Measurements from ENCODE around the gene PDE6G. TPM values are rescaled to one million over a fixed set of nuclear protein-coding genes. Genes with fewer than 3 reads are reported as not detected.

Gene PDE6G
- total and polyA plus RNA-seq, 2 of the 13 experiments (the other 11 are each of a cell fraction or from before 2014, with no cell fraction given), result 1.4 to 6.7 TPM

DNA sequence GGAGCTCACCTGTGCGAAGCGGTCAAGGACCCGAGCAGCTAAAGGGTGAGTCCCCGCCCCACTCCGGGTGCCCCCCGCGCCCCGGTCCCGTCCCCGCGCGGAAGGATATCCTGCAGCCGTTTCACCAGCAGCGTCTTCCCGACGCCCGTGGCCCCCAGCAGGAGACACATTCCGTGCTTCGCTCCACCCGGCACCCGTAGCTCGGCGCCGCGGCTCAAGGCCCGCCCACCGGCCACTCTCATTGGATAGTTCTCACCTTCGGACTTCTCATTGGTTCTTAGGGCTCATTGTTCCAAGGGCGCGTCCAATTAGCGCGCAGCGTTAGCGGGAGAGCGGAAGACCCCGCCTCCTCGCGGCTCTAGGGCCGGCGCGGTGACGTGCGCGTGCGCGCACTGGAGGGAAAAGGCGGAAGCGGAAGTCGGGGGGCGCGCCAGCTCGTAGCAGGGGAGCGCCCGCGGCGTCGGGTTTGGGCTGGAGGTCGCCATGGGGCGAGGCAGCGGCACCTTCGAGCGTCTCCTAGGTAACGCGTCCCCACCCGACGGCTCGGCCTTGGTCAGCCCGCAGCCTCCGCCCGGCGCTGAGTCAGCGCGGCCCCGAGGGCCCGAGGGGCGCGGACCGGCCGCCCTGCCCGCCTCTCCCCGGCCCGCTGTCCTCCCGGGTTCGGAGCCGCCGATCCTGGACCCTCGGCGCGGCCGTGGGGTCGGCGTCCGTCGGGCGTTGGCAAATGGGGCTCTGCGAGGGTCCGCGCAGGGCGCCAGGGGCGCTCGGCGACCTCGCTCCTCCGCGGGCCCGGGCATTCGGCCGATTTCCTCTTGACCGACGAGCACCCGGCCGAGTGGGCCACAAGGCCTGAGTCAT is 27.5 kb upstream of the PDE6G start, which contains the start of the genes ARL16 and HGS (continued):
- peak; percentile 90 for TF ChIP-seq ZNF142 (CRISPR knock-in tag; IDR thresholded peaks at IDR 0.05)
- no peak for TF ChIP-seq SMYD3 (CRISPR knock-in tag; IDR thresholded peaks at IDR 0.05)
- TF ChIP-seq REXO4 (CRISPR knock-in tag; IDR thresholded peaks at IDR 0.05; ENCODE audit: borderline replicate concordance), result no peak
- TF ChIP-seq TGIF2 (CRISPR knock-in tag; IDR thresholded peaks at IDR 0.05), result peak; percentile 74
- no peak; the same call in 1 of the 2 replicates for TF ChIP-seq TMF1 (CRISPR knock-in tag; IDR thresholded peaks at IDR 0.05; ENCODE audit: low read depth)
- TF ChIP-seq ZZZ3 (CRISPR knock-in tag; IDR thresholded peaks at IDR 0.05; ENCODE audit: borderline replicate concordance), result peak; percentile 68
- no peak for TF ChIP-seq BHLHE40 (IDR thresholded peaks at IDR 0.05; ENCODE audit: low read length)
- TF ChIP-seq HMGXB4 (CRISPR knock-in tag; IDR thresholded peaks at IDR 0.05; ENCODE audit: borderline replicate concordance in 1 of 2, low read depth in 1 of 2), result peak; percentile 84 to 86
- TF ChIP-seq, protein P1, sequence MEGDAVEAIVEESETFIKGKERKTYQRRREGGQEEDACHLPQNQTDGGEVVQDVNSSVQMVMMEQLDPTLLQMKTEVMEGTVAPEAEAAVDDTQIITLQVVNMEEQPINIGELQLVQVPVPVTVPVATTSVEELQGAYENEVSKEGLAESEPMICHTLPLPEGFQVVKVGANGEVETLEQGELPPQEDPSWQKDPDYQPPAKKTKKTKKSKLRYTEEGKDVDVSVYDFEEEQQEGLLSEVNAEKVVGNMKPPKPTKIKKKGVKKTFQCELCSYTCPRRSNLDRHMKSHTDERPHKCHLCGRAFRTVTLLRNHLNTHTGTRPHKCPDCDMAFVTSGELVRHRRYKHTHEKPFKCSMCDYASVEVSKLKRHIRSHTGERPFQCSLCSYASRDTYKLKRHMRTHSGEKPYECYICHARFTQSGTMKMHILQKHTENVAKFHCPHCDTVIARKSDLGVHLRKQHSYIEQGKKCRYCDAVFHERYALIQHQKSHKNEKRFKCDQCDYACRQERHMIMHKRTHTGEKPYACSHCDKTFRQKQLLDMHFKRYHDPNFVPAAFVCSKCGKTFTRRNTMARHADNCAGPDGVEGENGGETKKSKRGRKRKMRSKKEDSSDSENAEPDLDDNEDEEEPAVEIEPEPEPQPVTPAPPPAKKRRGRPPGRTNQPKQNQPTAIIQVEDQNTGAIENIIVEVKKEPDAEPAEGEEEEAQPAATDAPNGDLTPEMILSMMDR (CRISPR knock-in tag; IDR thresholded peaks at IDR 0.05), result no peak
- TF ChIP-seq, protein P2, sequence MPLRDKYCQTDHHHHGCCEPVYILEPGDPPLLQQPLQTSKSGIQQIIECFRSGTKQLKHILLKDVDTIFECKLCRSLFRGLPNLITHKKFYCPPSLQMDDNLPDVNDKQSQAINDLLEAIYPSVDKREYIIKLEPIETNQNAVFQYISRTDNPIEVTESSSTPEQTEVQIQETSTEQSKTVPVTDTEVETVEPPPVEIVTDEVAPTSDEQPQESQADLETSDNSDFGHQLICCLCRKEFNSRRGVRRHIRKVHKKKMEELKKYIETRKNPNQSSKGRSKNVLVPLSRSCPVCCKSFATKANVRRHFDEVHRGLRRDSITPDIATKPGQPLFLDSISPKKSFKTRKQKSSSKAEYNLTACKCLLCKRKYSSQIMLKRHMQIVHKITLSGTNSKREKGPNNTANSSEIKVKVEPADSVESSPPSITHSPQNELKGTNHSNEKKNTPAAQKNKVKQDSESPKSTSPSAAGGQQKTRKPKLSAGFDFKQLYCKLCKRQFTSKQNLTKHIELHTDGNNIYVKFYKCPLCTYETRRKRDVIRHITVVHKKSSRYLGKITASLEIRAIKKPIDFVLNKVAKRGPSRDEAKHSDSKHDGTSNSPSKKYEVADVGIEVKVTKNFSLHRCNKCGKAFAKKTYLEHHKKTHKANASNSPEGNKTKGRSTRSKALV (CRISPR knock-in tag; IDR thresholded peaks at IDR 0.05), result no peak
- TF ChIP-seq, protein P3, sequence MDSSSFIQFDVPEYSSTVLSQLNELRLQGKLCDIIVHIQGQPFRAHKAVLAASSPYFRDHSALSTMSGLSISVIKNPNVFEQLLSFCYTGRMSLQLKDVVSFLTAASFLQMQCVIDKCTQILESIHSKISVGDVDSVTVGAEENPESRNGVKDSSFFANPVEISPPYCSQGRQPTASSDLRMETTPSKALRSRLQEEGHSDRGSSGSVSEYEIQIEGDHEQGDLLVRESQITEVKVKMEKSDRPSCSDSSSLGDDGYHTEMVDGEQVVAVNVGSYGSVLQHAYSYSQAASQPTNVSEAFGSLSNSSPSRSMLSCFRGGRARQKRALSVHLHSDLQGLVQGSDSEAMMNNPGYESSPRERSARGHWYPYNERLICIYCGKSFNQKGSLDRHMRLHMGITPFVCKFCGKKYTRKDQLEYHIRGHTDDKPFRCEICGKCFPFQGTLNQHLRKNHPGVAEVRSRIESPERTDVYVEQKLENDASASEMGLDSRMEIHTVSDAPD (CRISPR knock-in tag; IDR thresholded peaks at IDR 0.05), result no peak
- TF ChIP-seq TEAD2 (CRISPR knock-in tag; IDR thresholded peaks at IDR 0.05), result no peak
- TF ChIP-seq SP1 (IDR thresholded peaks at IDR 0.05), result 0 out of 2 replicates have a peak, but pooled peaks have one; percentile 38
- TF ChIP-seq SP1 (CRISPR knock-in tag; IDR thresholded peaks at IDR 0.05), result peak; percentile 85
- TF ChIP-seq RFXANK (CRISPR knock-in tag; IDR thresholded peaks at IDR 0.05), result peak; percentile 24; the same call in 1 of the 2 replicates
- peak; percentile 87; the same call in 1 of the 2 replicates for TF ChIP-seq ZNF773 (CRISPR knock-in tag; IDR thresholded peaks at IDR 0.05; ENCODE audit: borderline replicate concordance)
